Activated T-helper 1 cell treated with anti-CD3 and anti-CD28 coated beads, Interleukin-12 subunit alpha, Interleukin-12 subunit beta, Interleukin-2, Interleukin-4 antibody, amounts not matched to agents 30 ng/mL and 10 ng/mL and 1 ng/mL, durations not matched to agents 14 hours and 24 hours and 36 hours (primary cell): ENCODE results near the gene COBL. TPM values are rescaled to one million over a fixed set of nuclear protein-coding genes. Genes with fewer than 3 reads are reported as not detected.

Experiments used
- DNase-seq: peaks from one replicate; pipeline ENCODE4 v3.0.0; 2021; ENCODE audit warnings: low spot score
- H3K27ac Mint-ChIP-seq: one replicate; pipeline ENCODE4 v1.8.0; 2021; ENCODE audit warnings: mild to moderate bottlenecking, mixed read lengths
- H3K27me3 Mint-ChIP-seq: one replicate; pipeline ENCODE4 v1.8.0; 2022; ENCODE audit warnings: mild to moderate bottlenecking, moderate library complexity, mixed read lengths; ENCODE audit not compliant: insufficient read depth
- H3K36me3 Mint-ChIP-seq: one replicate; pipeline ENCODE4 v1.8.0; 2021; ENCODE audit warnings: low read depth, mixed read lengths
- H3K4me1 Mint-ChIP-seq: one replicate; pipeline ENCODE4 v1.8.0; 2021; ENCODE audit warnings: low read depth, mixed read lengths
- H3K4me3 Mint-ChIP-seq: one replicate; pipeline ENCODE4 v1.8.0; 2021; ENCODE audit warnings: mild to moderate bottlenecking, moderate library complexity, mixed read lengths
- H3K9me3 Mint-ChIP-seq: one replicate; pipeline ENCODE4 v1.8.0; 2021; ENCODE audit warnings: mixed read lengths
- intact Hi-C: fragments of 100-400 bp; cut with micrococcal nuclease; formaldehyde crosslinking; loops from one replicate; pipeline ENCODE4 v1.15.1; 2024
- total RNA-seq: library from RNA; stranded (reverse); gene quantifications from 2 replicates; pipeline ENCODE4 v1.2.3, GENCODE V29; 2022

The COBL gene
- total RNA-seq, 1 donor from 2014 or later: not detected

DNA sequence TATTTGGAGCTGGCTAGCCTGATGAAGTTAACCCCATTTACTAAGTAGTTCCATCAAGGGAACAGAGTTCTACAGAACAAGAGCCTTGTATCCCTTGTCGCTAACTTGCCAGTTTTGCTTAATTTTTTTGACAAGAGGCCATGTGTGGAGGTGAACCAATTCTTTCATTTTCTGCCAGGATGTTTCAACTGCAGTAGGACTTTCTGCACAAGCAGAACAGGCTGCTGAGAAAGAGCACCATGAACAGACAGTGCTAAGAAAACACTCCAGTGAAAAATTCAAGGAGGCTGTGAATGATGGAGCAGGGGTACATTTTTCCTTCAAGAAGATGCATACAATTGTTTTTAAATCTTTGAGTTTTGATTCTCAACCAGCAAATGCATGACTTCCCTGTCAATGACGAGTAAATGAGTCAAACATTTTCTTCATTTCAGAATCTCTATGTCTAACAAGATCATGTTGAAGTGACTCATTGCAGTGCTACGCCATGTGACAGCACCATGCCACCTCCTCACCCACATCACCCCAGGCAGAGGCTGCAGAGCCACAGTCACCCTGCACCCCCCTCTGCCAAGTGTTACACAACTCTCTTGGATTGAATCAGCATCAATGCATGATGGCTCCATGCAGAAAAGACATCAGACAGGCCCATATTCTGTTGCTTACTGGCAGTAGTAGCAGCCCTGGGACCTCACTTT lies 193.1 kb downstream of the COBL start:
- intact Hi-C loops: loop anchor here (1.0 to 10.0 kb wide), 10 partner anchors 291 to 976 kb away; partner anchors contain the start of gene FIGNL1
- H3K4me1 Mint-ChIP-seq: peaks cover 31% of the 10 kb centered on the region
- H3K36me3 Mint-ChIP-seq: no peaks in the 10 kb centered on the region
- H3K9me3 Mint-ChIP-seq: no peaks in the 10 kb centered on the region
- no peaks in the 10 kb centered on the region for H3K27me3 Mint-ChIP-seq
- DNase-seq: peak; percentile 52
- no peak overlapping the region for H3K4me3 Mint-ChIP-seq
- H3K27ac Mint-ChIP-seq: peak overlapping the region; percentile 84

DNA sequence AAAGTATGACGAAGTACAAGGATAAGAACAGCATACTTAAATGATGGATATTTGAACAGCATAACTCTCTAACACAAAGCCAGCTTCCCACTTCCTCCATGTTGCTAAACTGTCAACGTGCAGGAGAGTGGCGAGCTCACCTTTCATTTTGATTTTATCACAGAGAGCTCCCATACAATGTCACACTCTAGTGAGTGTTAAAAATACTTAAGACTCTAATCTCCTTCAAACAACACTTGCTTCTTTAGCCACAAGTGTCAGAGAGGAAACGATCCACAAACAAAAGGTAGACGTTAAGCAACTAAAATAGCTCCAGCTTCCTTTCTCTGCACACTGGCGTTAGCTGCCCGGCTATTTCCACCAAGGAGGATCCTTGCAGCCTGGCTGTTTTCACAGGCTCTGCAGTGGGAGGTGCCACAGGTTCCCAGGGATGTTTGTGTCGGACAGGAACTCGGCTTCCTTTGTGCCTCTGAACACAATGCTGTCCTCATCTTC lies 194.6 kb downstream of the COBL start:
- intact Hi-C loops: loop anchor here (2.0 to 10.0 kb wide), 7 partner anchors 330 to 975 kb away; no protein-coding TSS in a partner anchor
- peak overlapping the region; percentile 10 for H3K27ac Mint-ChIP-seq
- H3K9me3 Mint-ChIP-seq: no peaks in the 10 kb centered on the region
- no peaks in the 10 kb centered on the region for H3K36me3 Mint-ChIP-seq
- H3K27me3 Mint-ChIP-seq: peaks cover 2% of the 10 kb centered on the region
- H3K4me3 Mint-ChIP-seq: peak overlapping the region; percentile 20
- DNase-seq: no peak
- H3K4me1 Mint-ChIP-seq: peaks cover 31% of the 10 kb centered on the region

DNA sequence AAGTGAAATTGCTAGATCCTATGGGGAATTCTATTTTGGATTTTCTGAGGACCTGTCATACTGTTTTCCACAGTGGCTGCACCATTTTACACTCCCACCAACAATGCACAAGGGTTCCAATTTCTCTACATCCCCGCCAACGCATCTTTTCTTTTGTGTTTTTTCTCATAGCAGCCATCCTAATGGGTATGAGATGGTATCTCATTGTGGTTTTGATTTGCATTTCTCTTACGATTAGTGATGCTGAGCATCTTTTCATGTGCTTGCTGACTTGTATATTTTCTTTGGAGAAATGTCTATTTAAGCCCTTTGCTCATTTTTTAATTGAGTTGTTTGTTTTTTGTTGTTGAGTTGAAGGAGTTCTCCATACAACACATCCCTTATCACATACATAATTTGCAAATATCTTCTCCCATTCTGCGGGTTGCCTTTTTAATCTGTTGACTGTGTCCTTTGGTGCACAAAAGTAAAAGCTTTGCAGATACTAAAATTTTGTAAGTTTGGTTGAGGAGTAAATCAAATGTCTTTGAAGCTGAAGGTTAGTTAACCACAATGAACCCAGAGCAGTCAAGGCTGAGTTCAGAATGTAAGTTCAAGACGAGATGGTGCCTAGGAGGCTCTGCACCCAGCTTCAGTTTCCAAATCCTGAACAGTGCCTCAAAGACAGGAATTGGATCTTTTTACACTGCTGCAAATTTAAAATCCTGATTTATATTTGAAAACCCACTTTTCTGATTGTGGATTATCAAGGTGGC lies 195.4 kb downstream of the COBL start:
- Mint-ChIP-seq H3K4me1 (peaks cover 31% of the 10 kb centered on the region), H3K36me3 (no peaks in the 10 kb centered on the region), H3K27ac (peak overlapping the region; percentile 10), H3K27me3 (peaks cover 2% of the 10 kb centered on the region), H3K9me3 (peaks cover under 1% of the 10 kb centered on the region), H3K4me3 (peak overlapping the region; percentile 20)
- DNase-seq: no peak
- intact Hi-C loops: loop anchor here (5.0 to 10.0 kb wide), 6 partner anchors 329 to 974 kb away; no protein-coding TSS in a partner anchor

DNA sequence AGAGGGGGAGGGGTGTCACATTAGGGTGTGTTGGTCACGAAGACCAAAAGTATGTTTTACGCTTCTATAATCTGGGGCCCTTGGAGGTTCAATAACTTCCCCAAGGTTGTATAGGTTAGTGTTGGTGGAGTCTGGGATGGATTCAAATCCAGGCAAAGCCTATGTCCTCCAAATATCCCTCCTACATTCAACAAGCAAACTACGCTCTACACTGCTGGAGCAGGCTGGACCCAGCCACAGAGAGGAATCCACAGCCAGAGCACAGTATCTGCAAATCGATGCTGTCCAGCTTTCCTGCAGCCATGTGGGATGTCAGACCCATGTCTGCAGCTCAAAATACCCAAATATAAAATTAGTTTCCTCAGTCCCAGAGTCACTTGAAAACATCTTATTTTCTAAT lies 198.0 kb downstream of the COBL start:
- Mint-ChIP-seq H3K27me3 (peaks cover 2% of the 10 kb centered on the region), H3K4me1 (peaks cover 26% of the 10 kb centered on the region), H3K36me3 (no peaks in the 10 kb centered on the region), H3K9me3 (peaks cover 5% of the 10 kb centered on the region), H3K27ac (no peak overlapping the region), H3K4me3 (no peak overlapping the region)
- intact Hi-C loops: no loop called here
- DNase-seq: no peak

DNA sequence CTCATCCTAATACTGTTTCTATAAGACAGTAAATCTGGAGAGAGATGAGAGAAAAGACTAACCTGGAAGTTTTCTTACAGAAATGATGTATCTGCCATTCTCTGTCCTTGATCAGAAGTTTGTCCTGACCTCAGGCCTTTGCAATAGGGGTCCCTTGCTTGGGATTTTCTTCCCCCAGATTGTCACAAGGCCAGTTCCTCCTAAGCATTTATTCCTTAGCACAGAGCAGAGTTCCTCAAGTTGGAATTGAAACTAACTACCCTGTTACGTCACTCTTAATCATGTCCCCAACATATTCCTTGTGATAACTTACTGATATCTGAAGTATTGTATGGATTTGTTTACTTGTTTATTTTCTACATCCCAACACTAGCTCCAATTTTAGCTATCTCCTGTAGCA lies 202.1 kb downstream of the COBL start:
- Mint-ChIP-seq H3K4me3 (no peak overlapping the region), H3K9me3 (peaks cover 5% of the 10 kb centered on the region), H3K27me3 (peaks cover 4% of the 10 kb centered on the region), H3K27ac (no peak overlapping the region), H3K4me1 (no peaks in the 10 kb centered on the region), H3K36me3 (no peaks in the 10 kb centered on the region)
- intact Hi-C loops: no loop called here
- no peak for DNase-seq

DNA sequence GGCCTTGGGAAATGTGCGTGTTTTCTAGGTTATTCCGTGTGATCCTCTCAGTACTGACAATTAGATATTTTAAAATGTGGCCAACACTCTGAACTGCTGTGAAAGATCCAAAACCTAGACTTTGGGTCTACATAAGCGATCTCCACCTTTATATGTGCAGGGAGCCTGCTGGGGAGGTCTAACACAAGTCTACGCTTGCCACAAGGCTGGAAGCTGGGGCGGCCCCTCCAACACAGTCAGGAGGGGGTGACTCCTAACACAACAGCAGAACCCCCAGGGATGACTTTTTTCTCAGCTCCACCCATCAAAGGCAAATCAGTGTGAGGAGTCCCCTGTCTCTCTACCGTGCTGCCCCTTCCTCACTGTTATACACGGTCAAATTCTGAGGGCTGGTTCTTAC lies 202.6 kb downstream of the COBL start:
- peaks cover 5% of the 10 kb centered on the region for H3K9me3 Mint-ChIP-seq
- intact Hi-C loops: no loop called here
- H3K4me3 Mint-ChIP-seq: no peak overlapping the region
- H3K4me1 Mint-ChIP-seq: no peaks in the 10 kb centered on the region
- H3K27me3 Mint-ChIP-seq: peaks cover 4% of the 10 kb centered on the region
- no peak for DNase-seq
- no peaks in the 10 kb centered on the region for H3K36me3 Mint-ChIP-seq
- H3K27ac Mint-ChIP-seq: no peak overlapping the region

DNA sequence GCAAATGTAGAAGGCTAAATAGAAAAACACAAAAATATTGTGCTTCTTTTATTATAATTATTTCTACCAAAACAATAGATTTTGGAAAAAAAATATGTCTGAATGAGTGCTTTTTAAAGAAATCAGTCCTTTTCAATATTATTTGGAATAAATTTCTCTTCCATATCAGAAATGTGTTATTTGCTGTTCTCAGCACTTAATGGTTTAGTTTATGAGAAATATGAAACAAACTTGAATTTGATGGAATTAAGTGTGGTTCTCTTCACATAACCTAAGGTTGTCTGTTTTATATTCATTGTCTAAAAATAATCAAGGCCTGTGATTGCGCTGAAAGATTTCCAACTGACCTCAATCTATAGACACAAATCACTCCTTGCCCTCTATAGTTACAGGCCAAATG lies 203.0 kb downstream of the COBL start:
- Mint-ChIP-seq H3K4me3 (no peak overlapping the region), H3K4me1 (no peaks in the 10 kb centered on the region), H3K9me3 (peaks cover 5% of the 10 kb centered on the region), H3K27me3 (peaks cover 4% of the 10 kb centered on the region), H3K36me3 (no peaks in the 10 kb centered on the region), H3K27ac (no peak overlapping the region)
- DNase-seq: no peak
- intact Hi-C loops: no loop called here

DNA sequence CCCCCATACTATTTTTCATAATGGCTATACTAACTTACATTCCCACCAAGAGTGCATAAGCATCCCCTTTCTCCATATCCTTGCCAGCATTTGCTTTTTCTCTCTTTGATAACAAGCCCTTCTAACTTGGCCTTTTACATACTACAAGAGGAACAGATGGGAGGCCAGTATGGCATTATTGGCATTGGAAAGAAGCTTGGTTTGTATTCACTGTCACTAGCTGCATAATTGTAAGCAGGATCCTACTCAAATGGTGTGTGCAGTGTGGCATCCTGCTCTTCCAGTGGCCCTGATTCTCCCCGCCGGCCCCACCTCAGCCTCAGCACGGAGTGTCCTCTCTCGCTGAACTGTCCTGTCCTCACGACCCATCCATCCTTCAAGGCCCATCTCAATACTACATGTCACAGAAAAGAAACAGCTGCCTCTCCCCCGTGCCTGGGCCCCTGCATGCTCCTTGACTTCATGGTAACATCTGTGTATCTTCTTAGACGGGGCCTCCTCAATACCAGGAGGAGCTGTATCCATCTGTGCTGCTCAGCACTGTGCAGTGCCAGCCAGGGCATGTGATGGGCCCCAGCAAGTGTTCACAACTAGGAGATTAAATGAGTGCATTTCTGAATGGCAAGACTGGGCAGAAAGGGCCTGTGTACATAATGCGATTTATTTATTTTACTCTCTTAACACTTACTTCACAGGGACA lies 205.2 kb downstream of the COBL start:
- no peak for DNase-seq
- Mint-ChIP-seq H3K9me3 (peaks cover 5% of the 10 kb centered on the region), H3K36me3 (no peaks in the 10 kb centered on the region), H3K27ac (no peak overlapping the region), H3K27me3 (peaks cover 3% of the 10 kb centered on the region), H3K4me3 (no peak overlapping the region), H3K4me1 (no peaks in the 10 kb centered on the region)
- intact Hi-C loops: no loop called here

DNA sequence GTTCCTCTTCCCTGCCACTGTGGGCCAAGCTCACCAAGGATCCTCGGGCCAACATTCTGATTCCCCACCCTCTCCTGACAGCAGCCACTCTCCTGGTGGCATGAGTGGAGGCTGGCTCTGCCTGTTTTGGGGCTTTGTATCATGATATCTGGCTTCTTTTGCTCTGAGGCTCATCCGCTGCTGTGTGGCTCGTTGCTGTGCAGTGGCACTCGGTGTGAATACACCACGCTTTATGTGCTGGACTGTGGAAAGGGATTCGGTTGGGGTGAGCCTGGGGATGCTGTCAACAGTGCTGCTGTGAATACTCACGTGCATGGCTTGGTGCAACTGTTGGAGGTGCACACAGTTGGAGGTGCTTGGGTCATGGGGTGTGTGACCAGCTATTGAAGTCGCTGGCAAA lies 208.5 kb downstream of the COBL start:
- H3K27ac Mint-ChIP-seq: no peak overlapping the region
- DNase-seq: no peak
- H3K27me3 Mint-ChIP-seq: peaks cover 11% of the 10 kb centered on the region
- H3K9me3 Mint-ChIP-seq: no peaks in the 10 kb centered on the region
- no peak overlapping the region for H3K4me3 Mint-ChIP-seq
- intact Hi-C loops: no loop called here
- H3K36me3 Mint-ChIP-seq: no peaks in the 10 kb centered on the region
- no peaks in the 10 kb centered on the region for H3K4me1 Mint-ChIP-seq

DNA sequence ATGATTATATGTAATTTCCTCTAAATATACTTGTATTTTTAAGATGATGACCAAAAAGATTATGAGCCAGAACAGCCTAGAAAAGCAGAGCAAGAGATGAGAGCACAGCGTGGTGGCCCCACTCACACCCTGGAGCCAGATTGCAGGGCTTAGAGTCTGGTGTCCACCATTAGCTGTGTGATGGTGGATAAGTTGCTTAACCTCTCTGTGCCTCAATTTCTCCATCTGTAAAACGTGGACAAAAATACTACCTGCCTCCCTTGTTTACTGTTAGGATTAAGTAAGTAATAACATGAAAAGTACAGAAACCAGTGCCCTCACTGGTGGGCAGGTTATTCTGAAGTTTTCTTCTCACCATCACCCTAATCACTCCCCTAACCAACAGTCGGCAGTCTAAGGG lies 212.3 kb downstream of the COBL start:
- peaks cover 14% of the 10 kb centered on the region for H3K27me3 Mint-ChIP-seq
- no peaks in the 10 kb centered on the region for H3K36me3 Mint-ChIP-seq

DNA sequence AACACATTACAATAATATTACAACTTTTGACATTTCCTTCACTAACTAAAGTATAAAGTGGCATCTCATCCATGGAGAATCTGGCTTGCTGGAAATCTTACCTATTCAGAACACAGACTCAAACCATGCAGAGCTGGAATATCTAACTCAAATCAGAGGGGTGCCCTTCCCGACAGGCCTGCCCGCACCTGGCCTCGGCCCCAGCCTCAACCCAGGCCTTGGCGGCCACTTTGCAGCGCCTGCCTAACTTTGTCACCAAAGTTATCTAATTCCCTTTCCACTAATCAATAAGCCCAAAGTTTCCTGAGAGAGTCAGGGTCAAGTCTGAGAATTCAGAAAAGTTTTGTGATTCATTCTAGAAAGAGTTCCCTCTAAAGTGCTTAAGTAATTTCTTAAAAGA lies 212.9 kb downstream of the COBL start:
- Mint-ChIP-seq H3K27me3 (peaks cover 15% of the 10 kb centered on the region), H3K4me3 (no peak overlapping the region), H3K36me3 (no peaks in the 10 kb centered on the region), H3K27ac (no peak overlapping the region), H3K4me1 (no peaks in the 10 kb centered on the region), H3K9me3 (no peaks in the 10 kb centered on the region)
- no peak for DNase-seq
- intact Hi-C loops: no loop called here

More for the DNA sequence above, 212.3 kb downstream of the COBL start:
- no peak overlapping the region for H3K27ac Mint-ChIP-seq
- no peak overlapping the region for H3K4me3 Mint-ChIP-seq
- DNase-seq: no peak
- no peaks in the 10 kb centered on the region for H3K9me3 Mint-ChIP-seq
- intact Hi-C loops: no loop called here
- H3K4me1 Mint-ChIP-seq: no peaks in the 10 kb centered on the region

DNA sequence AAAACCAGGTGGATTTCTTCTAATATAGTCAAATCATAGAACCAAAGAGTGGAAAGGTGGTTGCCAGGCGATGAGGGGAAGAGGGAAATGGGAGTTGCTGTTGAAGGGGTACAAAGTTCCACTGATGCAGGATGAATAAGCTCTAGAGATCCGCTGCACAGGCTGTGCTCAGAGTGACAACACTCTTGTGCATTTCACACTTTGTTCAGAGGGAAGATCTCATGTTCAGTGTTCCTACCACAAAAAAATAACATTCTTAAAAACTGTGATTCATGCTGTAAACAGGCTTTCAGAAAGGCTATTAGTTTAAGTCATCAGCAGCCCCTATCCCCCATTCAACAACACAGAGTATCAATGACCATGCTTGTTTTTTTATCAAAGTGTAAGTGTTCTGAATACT lies 213.8 kb downstream of the COBL start:
- no peaks in the 10 kb centered on the region for H3K4me1 Mint-ChIP-seq
- H3K4me3 Mint-ChIP-seq: no peak overlapping the region
- intact Hi-C loops: no loop called here
- H3K36me3 Mint-ChIP-seq: no peaks in the 10 kb centered on the region
- H3K9me3 Mint-ChIP-seq: peaks cover 3% of the 10 kb centered on the region
- peaks cover 15% of the 10 kb centered on the region for H3K27me3 Mint-ChIP-seq
- H3K27ac Mint-ChIP-seq: no peak overlapping the region
- DNase-seq: no peak
